Neural crest cell (in vitro differentiated cells): Measurements from ENCODE around the gene NGEF. TPM values are rescaled to one million over a fixed set of nuclear protein-coding genes. Genes with fewer than 3 reads are reported as not detected.
A peak's percentile ranks its signal among the peaks of the same experiment; 100 is the strongest.

ENCODE experiments used
- DNase-seq: peaks from one replicate; pipeline ENCODE4 v3.0.0; 2021; ENCODE audit warnings: low read depth, mixed read lengths, low spot score
- H3K27ac Mint-ChIP-seq: one replicate; pipeline ENCODE4 v1.8.0; 2021; ENCODE audit warnings: mild to moderate bottlenecking, mixed read lengths; ENCODE audit not compliant: unreplicated experiment
- H3K27me3 Mint-ChIP-seq: 2 replicates; pipeline ENCODE4 v1.8.0; 2021; ENCODE audit warnings: low read depth, mild to moderate bottlenecking, mixed read lengths
- H3K36me3 Mint-ChIP-seq: 2 replicates; pipeline ENCODE4 v1.8.0; 2021; ENCODE audit warnings: low read depth, mild to moderate bottlenecking, mixed read lengths
- H3K4me1 Mint-ChIP-seq: 2 replicates; pipeline ENCODE4 v1.8.0; 2021; ENCODE audit warnings: mixed read lengths
- H3K4me3 Mint-ChIP-seq: one replicate; pipeline ENCODE4 v1.8.0; 2021; ENCODE audit warnings: mild to moderate bottlenecking, mixed read lengths
- H3K9me3 Mint-ChIP-seq: 2 replicates; pipeline ENCODE4 v1.8.0; 2021; ENCODE audit warnings: mixed read lengths
- CTCF ChIP-seq: fragments of 200-600 bp; sonication (generic); conservative IDR thresholded peaks from 2 replicates; pipeline ENCODE4 v1.5.0; 2021; ENCODE audit warnings: antibody characterized with exemption, mild to moderate bottlenecking
- total RNA-seq: library from RNA; stranded (reverse); gene quantifications from 2 replicates; pipeline ENCODE4 v1.2.1, GENCODE V29; 2021

The NGEF gene
- total RNA-seq, 1 donor from 2014 or later = 0.96 TPM

GRCh38 chr2:233031556-233032500, 18.8 kb upstream of the NGEF start:
- no peaks in the 10 kb centered on the region for H3K9me3 Mint-ChIP-seq
- peak overlapping the region; percentile 19 for H3K27ac Mint-ChIP-seq

GRCh38 chr2:233029321-233029720, 16.3 kb upstream of the NGEF start:
- H3K4me1 Mint-ChIP-seq = peaks cover 17% of the 10 kb centered on the region
- no peak overlapping the region for H3K4me3 Mint-ChIP-seq
- DNase-seq = no peak
- no peaks in the 10 kb centered on the region for H3K9me3 Mint-ChIP-seq
- H3K27ac Mint-ChIP-seq = no peak overlapping the region
- TF ChIP-seq CTCF = no peak
- no peaks in the 10 kb centered on the region for H3K27me3 Mint-ChIP-seq
- no peaks in the 10 kb centered on the region for H3K36me3 Mint-ChIP-seq

More at GRCh38 chr2:233031556-233032500, 18.8 kb upstream of the NGEF start:
- H3K4me3 Mint-ChIP-seq = no peak overlapping the region
- no peaks in the 10 kb centered on the region for H3K27me3 Mint-ChIP-seq
- H3K36me3 Mint-ChIP-seq = no peaks in the 10 kb centered on the region
- no peak for TF ChIP-seq CTCF
- peaks cover 17% of the 10 kb centered on the region for H3K4me1 Mint-ChIP-seq
- DNase-seq = no peak

GRCh38 chr2:233026198-233026813, 13.2 kb upstream of the NGEF start:
- Mint-ChIP-seq H3K4me3 (no peak overlapping the region), H3K27ac (no peak overlapping the region), H3K27me3 (no peaks in the 10 kb centered on the region), H3K36me3 (no peaks in the 10 kb centered on the region), H3K4me1 (peaks cover 4% of the 10 kb centered on the region), H3K9me3 (no peaks in the 10 kb centered on the region)
- TF ChIP-seq CTCF = no peak
- DNase-seq = no peak

- Mint-ChIP-seq H3K4me3 (no peak overlapping the region), H3K27me3 (no peaks in the 10 kb centered on the region), H3K36me3 (no peaks in the 10 kb centered on the region), H3K9me3 (no peaks in the 10 kb centered on the region), H3K27ac (no peak overlapping the region), H3K4me1 (no peaks in the 10 kb centered on the region)
- DNase-seq = no peak
- no peak for TF ChIP-seq CTCF
Measured at GRCh38 chr2:233025706-233026105, 12.7 kb upstream of the NGEF start.

GRCh38 chr2:233023761-233024410, 10.8 kb upstream of the NGEF start:
- DNase-seq = no peak
- no peaks in the 10 kb centered on the region for H3K36me3 Mint-ChIP-seq
- H3K9me3 Mint-ChIP-seq = no peaks in the 10 kb centered on the region
- H3K27me3 Mint-ChIP-seq = no peaks in the 10 kb centered on the region
- H3K4me3 Mint-ChIP-seq = no peak overlapping the region
- no peaks in the 10 kb centered on the region for H3K4me1 Mint-ChIP-seq
- no peak for TF ChIP-seq CTCF
- H3K27ac Mint-ChIP-seq = no peak overlapping the region
